Muscle layer of colon (tissue), 2 donors: ENCODE measurements around the gene SLC23A2.

Experiments
- H3K27ac ChIP-seq: one replicate; pipeline ENCODE4 v1.7.0; 2013; ENCODE audit warnings: low read depth, mild to moderate bottlenecking, low read length, moderate library complexity
- H3K27me3 ChIP-seq, 2 donors: one replicate each; pipeline ENCODE4 v1.7.0; 2013; ENCODE audit warnings: low read length in 2 of 2, mild to moderate bottlenecking in 2 of 2; ENCODE audit not compliant: insufficient read depth in 2 of 2, control insufficient read depth in 1 of 2
- H3K36me3 ChIP-seq: one replicate; pipeline ENCODE4 v1.7.0; 2013; ENCODE audit warnings: mild to moderate bottlenecking, low read length; ENCODE audit not compliant: insufficient read depth
- H3K4me1 ChIP-seq: one replicate; pipeline ENCODE4 v1.7.0; 2013; ENCODE audit warnings: mild to moderate bottlenecking, low read length; ENCODE audit not compliant: insufficient read depth
- H3K4me3 ChIP-seq, 2 donors: one replicate each; pipeline ENCODE4 v1.7.0; 2013; ENCODE audit warnings: low read length in 2 of 2, low read depth in 1 of 2, mild to moderate bottlenecking in 1 of 2, moderate library complexity in 1 of 2
- H3K9ac ChIP-seq: one replicate; pipeline ENCODE4 v1.7.0; 2013; ENCODE audit warnings: low read length
- H3K9me3 ChIP-seq: one replicate; pipeline ENCODE4 v1.7.0; 2013; ENCODE audit warnings: mild to moderate bottlenecking, low read length
- donor health status: abdominal sarcoma.
- donor health status: Adenocarcinoma of cecum.

Gene SLC23A2

GRCh38 chr20:4817230-4817671 lies 184.1 kb downstream of the SLC23A2 start:
- Histone ChIP-seq H3K9me3 (no peaks in the 10 kb centered on the region), H3K4me1 (peaks cover 15% of the 10 kb centered on the region), H3K27me3 (no peaks in the 10 kb centered on the region), H3K4me3 (no peak overlapping the region), H3K36me3 (no peaks in the 10 kb centered on the region), H3K9ac (no peak overlapping the region), H3K27ac (no peak overlapping the region)

GRCh38 chr20:4815628-4816027 lies 185.7 kb downstream of the SLC23A2 start:
- Histone ChIP-seq H3K27me3 (no peaks in the 10 kb centered on the region), H3K27ac (no peak overlapping the region), H3K4me1 (peaks cover 4% of the 10 kb centered on the region), H3K36me3 (no peaks in the 10 kb centered on the region), H3K9ac (no peak overlapping the region), H3K4me3 (no peak overlapping the region), H3K9me3 (no peaks in the 10 kb centered on the region)

- Histone ChIP-seq H3K27ac (peak overlapping the region; percentile 23), H3K4me3 (no peak overlapping the region)
Measured at GRCh38 chr20:4814696-4815252, 186.5 kb downstream of the SLC23A2 start.

GRCh38 chr20:4813863-4814695 lies 187.2 kb downstream of the SLC23A2 start:
- Histone ChIP-seq H3K27ac (peak overlapping the region; percentile 23), H3K27me3 (no peaks in the 10 kb centered on the region), H3K9ac (no peak overlapping the region), H3K9me3 (no peaks in the 10 kb centered on the region), H3K4me1 (peaks cover 13% of the 10 kb centered on the region), H3K36me3 (no peaks in the 10 kb centered on the region), H3K4me3 (peak overlapping the region in 1 of 2 donors; percentile 3)

More at GRCh38 chr20:4814696-4815252, 186.5 kb downstream of the SLC23A2 start:
- Histone ChIP-seq H3K9me3 (no peaks in the 10 kb centered on the region), H3K9ac (no peak overlapping the region), H3K36me3 (no peaks in the 10 kb centered on the region), H3K4me1 (peaks cover 11% of the 10 kb centered on the region), H3K27me3 (no peaks in the 10 kb centered on the region)

- Histone ChIP-seq H3K9ac (no peak overlapping the region), H3K9me3 (no peaks in the 10 kb centered on the region), H3K27ac (no peak overlapping the region), H3K27me3 (no peaks in the 10 kb centered on the region), H3K36me3 (no peaks in the 10 kb centered on the region), H3K4me1 (peaks cover 13% of the 10 kb centered on the region), H3K4me3 (peak overlapping the region in 1 of 2 donors; percentile 3)
Measured at GRCh38 chr20:4813076-4813862, 188.0 kb downstream of the SLC23A2 start.

GRCh38 chr20:4812641-4813075 lies 188.7 kb downstream of the SLC23A2 start:
- Histone ChIP-seq H3K4me1 (peaks cover 13% of the 10 kb centered on the region), H3K36me3 (no peaks in the 10 kb centered on the region), H3K9me3 (no peaks in the 10 kb centered on the region), H3K27ac (no peak overlapping the region), H3K9ac (no peak overlapping the region), H3K4me3 (no peak overlapping the region), H3K27me3 (no peaks in the 10 kb centered on the region)

GRCh38 chr20:4812216-4812615 lies 189.1 kb downstream of the SLC23A2 start:
- Histone ChIP-seq H3K4me3 (no peak overlapping the region), H3K9ac (no peak overlapping the region), H3K4me1 (peaks cover 13% of the 10 kb centered on the region), H3K27me3 (no peaks in the 10 kb centered on the region), H3K27ac (no peak overlapping the region), H3K9me3 (no peaks in the 10 kb centered on the region), H3K36me3 (no peaks in the 10 kb centered on the region)

- H3K27me3 ChIP-seq, result no peaks in the 10 kb centered on the region
- no peaks in the 10 kb centered on the region for H3K36me3 ChIP-seq
- H3K9me3 ChIP-seq, result no peaks in the 10 kb centered on the region
- no peak overlapping the region for H3K4me3 ChIP-seq
- peaks cover 13% of the 10 kb centered on the region for H3K4me1 ChIP-seq
- H3K9ac ChIP-seq, result no peak overlapping the region
- no peak overlapping the region for H3K27ac ChIP-seq
Measured at GRCh38 chr20:4811661-4812181, 189.6 kb downstream of the SLC23A2 start.

- Histone ChIP-seq H3K4me3 (no peak overlapping the region), H3K4me1 (peaks cover 13% of the 10 kb centered on the region), H3K27ac (no peak overlapping the region)
Measured at GRCh38 chr20:4811257-4811656, 190.1 kb downstream of the SLC23A2 start.

GRCh38 chr20:4810426-4811019 lies 190.8 kb downstream of the SLC23A2 start:
- Histone ChIP-seq H3K9ac (no peak overlapping the region), H3K9me3 (no peaks in the 10 kb centered on the region), H3K27me3 (no peaks in the 10 kb centered on the region), H3K4me1 (peaks cover 13% of the 10 kb centered on the region), H3K27ac (no peak overlapping the region), H3K36me3 (no peaks in the 10 kb centered on the region), H3K4me3 (no peak overlapping the region)

More at GRCh38 chr20:4811257-4811656, 190.1 kb downstream of the SLC23A2 start:
- no peaks in the 10 kb centered on the region for H3K27me3 ChIP-seq
- no peak overlapping the region for H3K9ac ChIP-seq
- no peaks in the 10 kb centered on the region for H3K36me3 ChIP-seq
- no peaks in the 10 kb centered on the region for H3K9me3 ChIP-seq

GRCh38 chr20:4809707-4810106 lies 191.6 kb downstream of the SLC23A2 start:
- peaks cover 13% of the 10 kb centered on the region for H3K4me1 ChIP-seq
- no peaks in the 10 kb centered on the region for H3K36me3 ChIP-seq
- no peak overlapping the region for H3K9ac ChIP-seq
- no peaks in the 10 kb centered on the region for H3K27me3 ChIP-seq
- H3K27ac ChIP-seq, result no peak overlapping the region
- H3K4me3 ChIP-seq, result no peak overlapping the region
- H3K9me3 ChIP-seq, result no peaks in the 10 kb centered on the region
